Adrenal gland (tissue), 12 donors: Measurements from ENCODE around the gene C7orf57. TPM values are rescaled to one million over a fixed set of nuclear protein-coding genes. Genes with fewer than 3 reads are reported as not detected.
A peak's percentile ranks its signal among the peaks of the same experiment; 100 is the strongest.

Experiments
- DNase-seq, 7 donors: peaks; one replicate each; pipeline ENCODE4 v3.0.0-alpha.2; 2019 to 2020
- H3K27ac ChIP-seq, 5 donors: fragments of 200-600 bp; sonication (generic) in 4 of 5; 1 replicate in 3 of 5; 2 replicates in 2 of 5; pipeline versions ENCODE4 v1.5.1 to v1.8.0; 2016 to 2020; ENCODE audit warnings: mild to moderate bottlenecking in 1 of 5
- H3K27me3 ChIP-seq: fragments of 200-600 bp; 2 replicates; pipeline ENCODE4 v1.8.0; 2021
- H3K36me3 ChIP-seq, 2 donors: fragments of 200-600 bp; replicated peaks in 1 of 2; 1 replicate in 1 of 2; 2 replicates in 1 of 2; pipeline versions ENCODE4 v1.5.1 to v1.8.0; 2018 to 2022
- H3K4me1 ChIP-seq, 2 donors: fragments of 200-600 bp; replicated peaks in 1 of 2; 1 replicate in 1 of 2; 2 replicates in 1 of 2; pipeline versions ENCODE4 v1.5.1 to v1.8.0; 2018 to 2021
- H3K4me3 ChIP-seq, 4 donors: fragments of 200-600 bp; sonication (generic) in 3 of 4; one replicate each; pipeline ENCODE4 v1.5.1; 2016 to 2018
- H3K9me3 ChIP-seq, 3 donors: fragments of 200-600 bp; sonication (generic) in 1 of 3; replicated peaks in 1 of 3; 1 replicate in 2 of 3; 2 replicates in 1 of 3; pipeline versions ENCODE4 v1.5.1 to v1.8.0; 2016 to 2021
- POLR2A ChIP-seq, 2 donors: fragments of 450-650 bp; IDR thresholded peaks; one replicate each; pipeline ENCODE4 v1.6.1; 2017; ENCODE audit warnings: antibody characterized with exemption in 2 of 2, mild to moderate bottlenecking in 2 of 2, moderate library complexity in 1 of 2
- WGBS, 4 donors: extraction: QIAGEN DNeasy Blood & Tissue Kit in 2 of 4; methylation state at CpG; one replicate each; pipeline versions ENCODE4 v1.1.5 to v1.1.7; 2013 to 2017; 5-methylcytosine and 5-hydroxymethylcytosine counted together
- intact Hi-C, 2 donors: fragments of 100-400 bp; cut with DNase I; formaldehyde crosslinking; loops; one replicate each; pipeline versions ENCODE4 v1.14.1 to v1.15.0; 2022 to 2023
- polyA plus RNA-seq, 3 donors: library from polyadenylated mRNA; stranded (reverse); fragments of 200-250 nt in 2 of 3; fragments of 350-450 nt in 1 of 3; fragmentation: Illumina TruSeq in 1 of 3; extraction: RNeasy Lipid Tissue Mini Kit (QIAGEN cat#74804) in 1 of 3; gene quantifications; one replicate each; pipeline ENCODE4 v1.2.3, GENCODE V29; 2013 to 2014
- total RNA-seq, 9 donors: library from RNA; depleted of rRNA in 4 of 9; stranded (reverse); fragments of >200 nt in 4 of 9; fragments of 120-200 nt in 1 of 9; fragmentation: NEBNext Ultra II Directional in 1 of 9; extraction: Animal tissue kit (Norgen Biotek cat#: 25700) in 1 of 9; gene quantifications; one replicate each; pipeline versions ENCODE4 v1.1.0 to v1.2.4, GENCODE V29; 2013 to 2023
- TF ChIP-seq, protein P1 (sequence below), 6 experiments: fragments of 450-650 bp in 4 of 6; fragments of 200-600 bp in 2 of 6; sonication (generic) in 1 of 6; IDR thresholded peaks; 1 replicate in 5 of 6; 2 replicates in 1 of 6; pipeline versions ENCODE4 v1.5.1 to v1.8.0; 2016 to 2021; ENCODE audit warnings: antibody characterized with exemption in 6 of 6, mild to moderate bottlenecking in 2 of 6, moderate library complexity in 1 of 6
- donor health status: healthy with polysubstance abuse.
- donor health status: Bipolar disorder and iron deficiency.
- donor health status: DM: yes; HTN: yes; CAD: no.
- donor health status: DM: no; HTN: no; CAD: no.
- donor health status: DM: no; HTN: no; CAD: no.
- donor health status: DM: yes; HTN: yes; CAD: no.

The C7orf57 gene
- total and polyA plus RNA-seq, 12 donors = 1.7 TPM; not detected in 11

DNA sequence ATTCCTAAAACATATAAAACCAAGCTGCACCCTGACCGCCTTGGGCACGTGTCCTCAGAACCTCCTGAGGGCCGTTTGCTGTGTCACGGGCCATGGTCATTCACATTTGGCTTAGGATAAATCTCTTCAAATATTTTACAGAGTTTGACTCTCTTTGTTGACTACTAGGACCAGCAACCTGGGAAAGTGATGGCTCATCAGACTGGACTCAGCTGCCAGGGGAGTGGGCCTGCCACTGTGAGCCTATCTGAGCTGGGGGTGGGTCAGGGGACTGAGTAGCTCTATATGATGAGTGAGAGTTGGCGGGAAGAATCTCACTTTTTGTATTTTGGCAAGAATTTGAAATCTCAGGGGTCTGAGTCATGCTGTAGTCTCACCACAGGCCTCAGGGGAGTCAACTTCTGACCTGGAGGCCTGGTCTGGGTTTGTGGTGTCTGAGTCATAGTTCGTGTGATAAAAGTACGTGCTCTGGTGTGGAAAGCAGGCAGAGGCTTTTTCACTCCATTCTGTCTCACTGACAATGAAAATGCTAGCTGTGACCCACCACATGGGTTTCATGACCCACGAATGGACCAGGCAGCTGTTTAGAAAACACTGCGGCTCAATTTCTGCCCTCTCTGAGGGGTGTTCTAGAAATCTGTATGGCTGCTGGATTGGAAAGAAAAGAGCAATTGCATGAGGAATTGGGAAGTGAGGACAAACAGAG lies 49.5 kb downstream of the C7orf57 start:
- DNase-seq = peak; percentile 68 to 92 (median 86)
- Histone ChIP-seq H3K36me3 (no peaks in the 10 kb centered on the region), H3K4me3 (no peak overlapping the region), H3K9me3 (no peaks in the 10 kb centered on the region), H3K27me3 (no peaks in the 10 kb centered on the region), H3K27ac (peak overlapping the region; percentile 9 to 97 (median 81)), H3K4me1 (peaks cover 7 to 36% of the 10 kb centered on the region in 2 donors)
- TF ChIP-seq, protein P1, sequence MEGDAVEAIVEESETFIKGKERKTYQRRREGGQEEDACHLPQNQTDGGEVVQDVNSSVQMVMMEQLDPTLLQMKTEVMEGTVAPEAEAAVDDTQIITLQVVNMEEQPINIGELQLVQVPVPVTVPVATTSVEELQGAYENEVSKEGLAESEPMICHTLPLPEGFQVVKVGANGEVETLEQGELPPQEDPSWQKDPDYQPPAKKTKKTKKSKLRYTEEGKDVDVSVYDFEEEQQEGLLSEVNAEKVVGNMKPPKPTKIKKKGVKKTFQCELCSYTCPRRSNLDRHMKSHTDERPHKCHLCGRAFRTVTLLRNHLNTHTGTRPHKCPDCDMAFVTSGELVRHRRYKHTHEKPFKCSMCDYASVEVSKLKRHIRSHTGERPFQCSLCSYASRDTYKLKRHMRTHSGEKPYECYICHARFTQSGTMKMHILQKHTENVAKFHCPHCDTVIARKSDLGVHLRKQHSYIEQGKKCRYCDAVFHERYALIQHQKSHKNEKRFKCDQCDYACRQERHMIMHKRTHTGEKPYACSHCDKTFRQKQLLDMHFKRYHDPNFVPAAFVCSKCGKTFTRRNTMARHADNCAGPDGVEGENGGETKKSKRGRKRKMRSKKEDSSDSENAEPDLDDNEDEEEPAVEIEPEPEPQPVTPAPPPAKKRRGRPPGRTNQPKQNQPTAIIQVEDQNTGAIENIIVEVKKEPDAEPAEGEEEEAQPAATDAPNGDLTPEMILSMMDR (IDR thresholded peaks at IDR 0.05) = peak in 2 of 6 experiments; percentile 22 to 33
- TF ChIP-seq POLR2A (IDR thresholded peaks at IDR 0.05) = peak in 1 of 2 donors; percentile 58
- intact Hi-C loops = no loop called here
- WGBS, 4 donors = 38 to 59% (median 49%) methylated on average over 7 to 9 of the region's 9 CpGs

DNA sequence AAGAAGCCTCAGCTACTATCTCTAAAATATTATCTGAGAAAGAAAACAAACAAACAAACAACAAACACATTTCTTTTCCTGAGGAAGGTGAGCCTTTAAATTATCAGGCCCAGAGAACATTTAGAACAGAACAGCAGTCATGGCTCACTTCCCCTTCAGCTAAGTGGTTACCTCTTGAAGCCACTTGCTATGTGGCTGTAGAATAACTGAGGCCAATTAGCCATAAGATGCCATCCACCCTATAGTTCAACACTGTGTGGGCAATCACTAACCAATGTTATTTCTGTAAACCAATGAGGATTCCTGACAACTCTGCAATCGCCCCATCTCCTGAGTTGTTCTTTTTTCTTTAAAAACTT lies 50.1 kb downstream of the C7orf57 start:
- Histone ChIP-seq H3K9me3 (no peaks in the 10 kb centered on the region), H3K27ac (peak overlapping the region; percentile 8 to 97 (median 81)), H3K4me1 (peaks cover 7 to 41% of the 10 kb centered on the region in 2 donors), H3K36me3 (no peaks in the 10 kb centered on the region), H3K4me3 (no peak overlapping the region), H3K27me3 (no peaks in the 10 kb centered on the region)
- intact Hi-C loops = no loop called here
- DNase-seq = no peak
- TF ChIP-seq POLR2A (IDR thresholded peaks at IDR 0.05) = no peak
- TF ChIP-seq, protein P1 (IDR thresholded peaks at IDR 0.05) = no peak
- WGBS, 4 donors = 85 to 100% (median 95%) methylated on average over 1 of the region's 1 CpG

DNA sequence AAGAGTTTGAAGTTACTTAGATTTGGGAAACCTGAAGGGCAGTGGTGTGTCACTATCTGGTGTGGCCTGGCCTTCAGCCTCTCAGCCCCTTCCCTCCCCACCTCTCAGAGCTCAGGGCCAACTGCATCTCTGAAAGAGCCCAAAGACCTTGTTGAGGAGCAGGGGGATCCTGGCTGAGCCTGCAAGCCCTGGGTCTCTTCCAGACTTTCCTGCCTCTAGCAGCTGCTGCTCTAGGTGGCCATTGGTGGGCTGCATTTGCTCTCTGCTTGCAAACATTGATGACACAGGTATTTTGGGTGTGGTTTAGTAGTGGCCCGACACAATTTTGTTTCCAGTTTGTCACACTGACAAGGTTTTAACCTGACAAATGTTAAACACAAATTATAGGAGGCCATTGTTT lies 50.6 kb downstream of the C7orf57 start:
- intact Hi-C loops = no loop called here
- peak overlapping the region in 4 of 5 donors; percentile 71 to 97 (median 82) for H3K27ac ChIP-seq
- no peaks in the 10 kb centered on the region for H3K9me3 ChIP-seq

DNA sequence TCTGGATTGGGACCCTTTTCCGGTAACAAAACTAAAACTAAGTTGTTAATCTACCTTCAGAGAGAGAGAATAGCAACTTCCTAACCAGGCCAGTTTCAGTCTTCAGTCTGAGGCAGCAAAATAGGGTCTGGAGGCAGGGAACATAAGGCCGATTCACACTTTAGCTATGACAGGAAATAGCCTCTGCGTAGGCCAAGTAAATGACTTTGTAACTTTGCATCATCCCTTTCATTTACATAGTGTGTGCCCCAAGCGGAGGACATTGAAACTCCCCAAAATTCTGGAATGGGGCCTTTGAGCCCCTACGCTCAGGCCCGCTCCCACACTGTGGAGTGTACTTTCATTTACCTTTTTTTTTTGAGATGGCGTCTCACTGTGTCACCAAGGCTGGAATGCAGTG lies 52.0 kb downstream of the C7orf57 start:
- peaks cover 0 to 5% of the 10 kb centered on the region in 2 donors for H3K36me3 ChIP-seq
- H3K27me3 ChIP-seq = no peaks in the 10 kb centered on the region
- TF ChIP-seq POLR2A (IDR thresholded peaks at IDR 0.05) = no peak
- TF ChIP-seq, protein P1 (IDR thresholded peaks at IDR 0.05) = no peak
- H3K4me3 ChIP-seq = no peak overlapping the region
- WGBS, 4 donors = 80 to 88% (median 85%) methylated on average over 7 of the region's 7 CpGs
- no peaks in the 10 kb centered on the region for H3K9me3 ChIP-seq
- DNase-seq = peak in 1 of 7 donors; percentile 25
- intact Hi-C loops = no loop called here
- peaks cover 7 to 53% of the 10 kb centered on the region in 2 donors for H3K4me1 ChIP-seq
- H3K27ac ChIP-seq = peak overlapping the region; percentile 24 to 99 (median 98)

More for the DNA sequence above, 50.6 kb downstream of the C7orf57 start:
- 50 to 65% (median 56%) methylated on average over 1 of the region's 1 CpG for WGBS, 4 donors
- Histone ChIP-seq H3K36me3 (no peaks in the 10 kb centered on the region), H3K4me3 (no peak overlapping the region), H3K27me3 (no peaks in the 10 kb centered on the region), H3K4me1 (peaks cover 7 to 46% of the 10 kb centered on the region in 2 donors)
- TF ChIP-seq POLR2A (IDR thresholded peaks at IDR 0.05) = no peak
- TF ChIP-seq, protein P1 (IDR thresholded peaks at IDR 0.05) = no peak
- no peak for DNase-seq
